Spleen (tissue), 11 donors: ENCODE measurements around the gene THY1. TPM values are rescaled to one million over a fixed set of nuclear protein-coding genes. Genes with fewer than 3 reads are reported as not detected.
"Not testable (repeated sequence)": the region's sequence is repeated elsewhere in the genome, so short reads cannot be mapped to it uniquely, and the experiment has no call there.

Source experiments
- DNase-seq: peaks from one replicate; pipeline ENCODE4 v3.0.0-alpha.2; 2020
- H3K27ac ChIP-seq, 8 donors: fragments of 200-600 bp; sonication (generic) in 7 of 8; 1 replicate in 4 of 8; 2 replicates in 4 of 8; pipeline versions ENCODE4 v1.5.0 to v1.8.0; 2016 to 2021; ENCODE audit warnings: inconsistent platforms in 4 of 8, mild to moderate bottlenecking in 4 of 8, moderate library complexity in 1 of 8
- H3K27me3 ChIP-seq, 7 donors: fragments of 200-600 bp; sonication (generic) in 6 of 7; replicated peaks in 1 of 7; 1 replicate in 4 of 7; 2 replicates in 3 of 7; pipeline versions ENCODE4 v1.5.0 to v1.8.0; 2016 to 2021; ENCODE audit warnings: inconsistent platforms in 3 of 7, mild to moderate bottlenecking in 1 of 7
- H3K36me3 ChIP-seq, 6 donors: fragments of 200-600 bp; sonication (generic) in 5 of 6; 1 replicate in 4 of 6; 2 replicates in 2 of 6; pipeline versions ENCODE4 v1.5.0 to v1.8.0; 2016 to 2021; ENCODE audit warnings: inconsistent platforms in 2 of 6
- H3K4me1 ChIP-seq, 6 donors: fragments of 200-600 bp; sonication (generic) in 5 of 6; 1 replicate in 3 of 6; 2 replicates in 3 of 6; pipeline versions ENCODE4 v1.5.0 to v1.8.0; 2016 to 2021; ENCODE audit warnings: inconsistent platforms in 3 of 6
- H3K4me3 ChIP-seq, 8 donors: fragments of 200-600 bp; sonication (generic) in 7 of 8; 1 replicate in 4 of 8; 2 replicates in 4 of 8; pipeline versions ENCODE4 v1.5.0 to v1.8.0; 2016 to 2021; ENCODE audit warnings: inconsistent platforms in 4 of 8, mild to moderate bottlenecking in 4 of 8, moderate library complexity in 2 of 8
- H3K9me3 ChIP-seq, 8 donors: fragments of 200-600 bp; sonication (generic) in 7 of 8; 1 replicate in 4 of 8; 2 replicates in 4 of 8; pipeline versions ENCODE4 v1.5.0 to v1.8.0; 2016 to 2021; ENCODE audit warnings: inconsistent platforms in 4 of 8
- CTCF ChIP-seq, 11 experiments: fragments of 200-600 bp in 7 of 11; fragments of 450-650 bp in 4 of 11; sonication (generic) in 4 of 11; IDR thresholded peaks in 8 of 11; conservative IDR thresholded peaks in 3 of 11; 1 replicate in 7 of 11; 2 replicates in 4 of 11; pipeline versions ENCODE4 v1.4.0 to v1.8.0; 2016 to 2021; ENCODE audit warnings: antibody characterized with exemption in 11 of 11, inconsistent platforms in 4 of 11, mild to moderate bottlenecking in 1 of 11
- POLR2A ChIP-seq, 3 donors: fragments of 450-650 bp; IDR thresholded peaks; one replicate each; pipeline ENCODE4 v1.5.1; 2017; ENCODE audit warnings: antibody characterized with exemption in 3 of 3, mild to moderate bottlenecking in 1 of 3
- POLR2AphosphoS5 ChIP-seq, 3 donors: sonication (generic); formaldehyde crosslinking; IDR thresholded peaks; one replicate each; pipeline ENCODE4 v1.5.1; 2017; ENCODE audit warnings: antibody characterized with exemption in 3 of 3
- WGBS, 5 donors: extraction: QIAGEN DNeasy Blood & Tissue Kit in 3 of 5; methylation state at CpG; one replicate each; pipeline versions ENCODE4 v1.1.5 to v1.1.7; 2013 to 2018; 5-methylcytosine and 5-hydroxymethylcytosine counted together
- intact Hi-C: fragments of 100-400 bp; cut with DNase I; formaldehyde crosslinking; loops from one replicate; pipeline ENCODE4 v1.15.0; 2023; ENCODE audit warnings: low total_unique reads
- polyA plus RNA-seq, 3 donors: library from polyadenylated mRNA; stranded (reverse); fragments of 200-250 nt; gene quantifications; one replicate each; pipeline ENCODE4 v1.2.1, GENCODE V29; 2013
- total RNA-seq, 7 donors: library from RNA; depleted of rRNA in 3 of 7; stranded (reverse); fragments of >200 nt in 3 of 7; fragmentation: NEBNext Ultra II Directional in 4 of 7; extraction: Animal tissue kit (Norgen Biotek cat#: 25700) in 4 of 7; gene quantifications; one replicate each; pipeline versions ENCODE4 v1.1.0 to v1.2.1, GENCODE V29; 2016 to 2021
- donor health status: healthy with polysubstance abuse.
- donor health status: DM: no; HTN: no; CAD: no; lungs with moderate emphysema.
- donor health status: DM: no; HTN: no; CAD: no.
- donor health status: Bipolar disorder and iron deficiency.
- donor health status: healthy.
- donor health status: DM: no; HTN: no; CAD: no.
- donor health status: DM: yes; HTN: yes; CAD: no.

The THY1 gene
- total and polyA plus RNA-seq, 10 donors = 6.1 to 29.4 (median 14.2) TPM

- Histone ChIP-seq H3K27me3 (no peaks in the 10 kb centered on the region), H3K9me3 (peaks cover 0 to 12% (median 6%) of the 10 kb centered on the region in 8 donors), H3K27ac (no peak overlapping the region), H3K4me1 (no peaks in the 10 kb centered on the region), H3K36me3 (no peaks in the 10 kb centered on the region), H3K4me3 (no peak overlapping the region)
- TF ChIP-seq POLR2AphosphoS5 (IDR thresholded peaks at IDR 0.05) (no peak), CTCF (IDR thresholded peaks at IDR 0.05 in 8 of 11, conservative IDR thresholded peaks at IDR 0.05 in 3 of 11) (no peak), POLR2A (IDR thresholded peaks at IDR 0.05) (no peak)
- intact Hi-C loops = no loop called here
- WGBS, 5 donors = 32 to 51% (median 36%) methylated on average over 4 of the region's 4 CpGs
- DNase-seq = no peak
Observed at GRCh38 chr11:119460582-119460981, 37.6 kb upstream of the THY1 start.

GRCh38 chr11:119460097-119460496 is 37.1 kb upstream of the THY1 start:
- Histone ChIP-seq H3K4me3 (no peak overlapping the region), H3K36me3 (no peaks in the 10 kb centered on the region), H3K27me3 (peaks cover 0 to 2% (median 0%) of the 10 kb centered on the region in 7 donors), H3K4me1 (no peaks in the 10 kb centered on the region), H3K27ac (no peak overlapping the region), H3K9me3 (peaks cover 0 to 9% (median 2%) of the 10 kb centered on the region in 8 donors)
- TF ChIP-seq CTCF (IDR thresholded peaks at IDR 0.05 in 8 of 11, conservative IDR thresholded peaks at IDR 0.05 in 3 of 11) = no peak
- TF ChIP-seq POLR2AphosphoS5 (IDR thresholded peaks at IDR 0.05) = no peak
- no peak for TF ChIP-seq POLR2A (IDR thresholded peaks at IDR 0.05)
- intact Hi-C loops = no loop called here
- no peak for DNase-seq
- WGBS, 5 donors = 83 to 88% (median 88%) methylated on average over 11 of the region's 11 CpGs

DNA sequence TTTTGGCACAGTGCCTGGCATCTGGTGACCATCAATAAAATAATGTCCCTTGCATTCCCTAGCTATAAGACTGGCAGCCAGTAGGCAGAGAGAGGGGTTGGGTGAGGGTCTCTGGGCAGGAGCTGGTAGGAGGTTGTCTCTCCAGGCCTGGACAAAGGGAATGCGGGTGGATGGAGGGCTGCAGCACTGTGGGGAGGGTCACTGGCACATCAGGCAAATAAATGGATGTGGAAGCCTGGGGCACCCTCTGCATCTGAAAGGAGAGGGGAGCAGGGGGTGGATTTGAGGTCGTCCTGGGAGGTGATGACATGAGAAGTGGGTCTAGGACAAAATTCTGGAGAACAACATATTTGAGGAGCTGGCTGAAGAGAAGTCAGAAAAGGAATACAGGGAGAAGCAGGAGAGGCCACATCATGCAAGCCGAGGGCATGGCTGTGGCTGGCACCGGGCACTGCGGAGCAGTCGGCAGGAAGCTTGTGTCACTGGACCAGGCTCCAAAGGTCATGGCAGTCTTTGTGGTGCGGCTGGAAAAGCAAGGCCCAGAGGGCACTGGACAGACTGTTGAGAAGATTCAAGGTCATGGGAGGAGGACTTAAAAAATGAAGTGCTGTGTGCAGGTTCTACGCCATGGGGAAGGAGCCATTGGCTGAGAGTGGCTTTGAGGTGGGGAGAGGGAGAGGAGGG is 36.5 kb upstream of the THY1 start:
- H3K27me3 ChIP-seq = peaks cover 0 to 4% (median 0%) of the 10 kb centered on the region in 7 donors
- TF ChIP-seq POLR2AphosphoS5 (IDR thresholded peaks at IDR 0.05) = no peak
- TF ChIP-seq POLR2A (IDR thresholded peaks at IDR 0.05) = no peak
- TF ChIP-seq CTCF (IDR thresholded peaks at IDR 0.05 in 8 of 11, conservative IDR thresholded peaks at IDR 0.05 in 3 of 11) = no peak
- no peak for DNase-seq
- H3K9me3 ChIP-seq = peaks cover 0 to 2% (median 0%) of the 10 kb centered on the region in 8 donors
- intact Hi-C loops = no loop called here
- no peak overlapping the region for H3K4me3 ChIP-seq
- 76 to 89% (median 79%) methylated on average over 8 of the region's 8 CpGs for WGBS, 5 donors
- no peaks in the 10 kb centered on the region for H3K36me3 ChIP-seq
- H3K4me1 ChIP-seq = no peaks in the 10 kb centered on the region
- no peak overlapping the region for H3K27ac ChIP-seq

GRCh38 chr11:119455708-119456107 is 32.7 kb upstream of the THY1 start:
- H3K9me3 ChIP-seq, H3K36me3 ChIP-seq, DNase-seq, intact Hi-C loops, H3K27ac ChIP-seq, H3K4me3 ChIP-seq, H3K4me1 ChIP-seq: not testable (repeated sequence)
- WGBS, 5 donors = 73 to 97% (median 83%) methylated on average over 6 of the region's 6 CpGs
- peaks cover 0 to 24% (median 0%) of the 10 kb centered on the region in 7 donors for H3K27me3 ChIP-seq

DNA sequence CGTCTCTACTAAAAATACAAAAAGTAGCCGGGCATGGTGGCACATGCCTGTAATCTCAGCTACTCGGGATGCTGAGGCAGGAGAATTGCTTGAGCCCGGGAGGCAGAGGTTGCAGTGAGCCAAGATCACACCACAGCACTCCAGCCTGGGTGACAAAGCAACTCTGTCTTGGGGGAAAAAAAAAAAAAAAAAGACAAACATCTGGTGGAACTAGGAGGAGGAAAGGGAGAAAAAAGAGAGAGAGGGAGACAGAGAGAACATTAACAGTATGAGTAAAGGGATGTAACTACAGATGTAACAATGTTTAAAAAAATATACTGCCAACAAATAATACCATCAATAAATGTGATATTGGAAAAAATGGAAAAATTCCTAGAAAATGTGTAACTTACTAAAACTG is 32.3 kb upstream of the THY1 start:
- WGBS, 5 donors = 79 to 85% (median 82%) methylated on average over 4 of the region's 4 CpGs
- H3K9me3 ChIP-seq, intact Hi-C loops, H3K4me1 ChIP-seq, H3K27ac ChIP-seq, H3K4me3 ChIP-seq, DNase-seq, H3K36me3 ChIP-seq: not testable (repeated sequence)
- H3K27me3 ChIP-seq = peaks cover 0 to 24% (median 0%) of the 10 kb centered on the region in 7 donors
